8988T (cell line): ENCODE measurements around the gene TMEM51.
"Not testable (repeated sequence)": the region's sequence is repeated elsewhere in the genome, so short reads cannot be mapped to it uniquely, and the experiment has no call there.

Experiments
- DNase-seq: peaks from one replicate; pipeline ENCODE4 v3.0.0; 2011

Gene TMEM51

GRCh38 chr1:15155888-15156741 lies 2.6 kb downstream of the TMEM51 start:
- no peak for DNase-seq

- no peak for DNase-seq
These were observed 3.3 kb downstream of the TMEM51 start for GRCh38 chr1:15156807-15157380.

GRCh38 chr1:15157524-15158399 lies 4.2 kb downstream of the TMEM51 start:
- no peak for DNase-seq

- DNase-seq = no peak
These were observed 5.1 kb downstream of the TMEM51 start for GRCh38 chr1:15158506-15159165.

- no peak for DNase-seq
These were observed 5.6 kb downstream of the TMEM51 start for GRCh38 chr1:15159166-15159555.

- no peak for DNase-seq
These were observed 7.1 kb downstream of the TMEM51 start for GRCh38 chr1:15160626-15161025.

- DNase-seq = no peak
These were observed 13.8 kb downstream of the TMEM51 start for GRCh38 chr1:15167386-15167785.

GRCh38 chr1:15168479-15168878 lies 14.9 kb downstream of the TMEM51 start:
- no peak for DNase-seq

- DNase-seq = no peak
These were observed 16.5 kb downstream of the TMEM51 start for GRCh38 chr1:15170071-15170470.

- no peak for DNase-seq
These were observed 17.8 kb downstream of the TMEM51 start for GRCh38 chr1:15171271-15171908.

- no peak for DNase-seq
These were observed 19.1 kb downstream of the TMEM51 start for GRCh38 chr1:15172405-15173259.

GRCh38 chr1:15173863-15174614 lies 20.5 kb downstream of the TMEM51 start:
- no peak for DNase-seq

GRCh38 chr1:15174615-15174983 lies 21.1 kb downstream of the TMEM51 start:
- DNase-seq = no peak

- not testable (repeated sequence) for DNase-seq
These were observed 22.0 kb downstream of the TMEM51 start for GRCh38 chr1:15175324-15176094.

- DNase-seq = no peak
These were observed 22.6 kb downstream of the TMEM51 start for GRCh38 chr1:15176120-15176519.

GRCh38 chr1:15176898-15177665 lies 23.5 kb downstream of the TMEM51 start:
- DNase-seq = no peak

GRCh38 chr1:15177710-15178166 lies 24.2 kb downstream of the TMEM51 start:
- DNase-seq = no peak

GRCh38 chr1:15178571-15179484 lies 25.3 kb downstream of the TMEM51 start:
- no peak for DNase-seq
